Keratinocyte (primary cell): ENCODE data around the gene FAM174B. TPM values are rescaled to one million over a fixed set of nuclear protein-coding genes. Genes with fewer than 3 reads are reported as not detected.

Source experiments
- DNase-seq: peaks from one replicate; pipeline ENCODE4 v3.0.0-alpha.2; 2011; ENCODE audit warnings: low read depth, missing footprints, low spot score
- FAIRE-seq: peaks from 2 replicates; lab custom pipeline; 2011; peaks lifted over from hg19 to GRCh38; lab: Jason Lieb, UNC
- H2AFZ ChIP-seq: 2 replicates; pipeline ENCODE4 v1.6.0; 2012; ENCODE audit warnings: low read length, control low read depth, inconsistent platforms; ENCODE audit not compliant: control insufficient read depth
- H3K27ac ChIP-seq: 2 replicates; pipeline ENCODE4 v1.5.1; 2011; ENCODE audit warnings: low read length; ENCODE audit not compliant: control insufficient read depth, insufficient read depth
- H3K27me3 ChIP-seq: 3 replicates; pipeline ENCODE4 v1.6.0; 2011; ENCODE audit warnings: low read length; ENCODE audit not compliant: control insufficient read depth, insufficient read depth; ENCODE audit errors: extremely low read depth
- H3K36me3 ChIP-seq, 2 experiments: 2 replicates in 1 of 2; 3 replicates in 1 of 2; pipeline ENCODE4 v1.5.1; 2011; ENCODE audit warnings: low read length in 2 of 2, mild to moderate bottlenecking in 1 of 2; ENCODE audit not compliant: control insufficient read depth in 2 of 2, insufficient read depth in 2 of 2; ENCODE audit errors: extremely low read depth in 1 of 2
- H3K4me1 ChIP-seq: 3 replicates; pipeline ENCODE4 v1.5.1; 2011; ENCODE audit warnings: low read length; ENCODE audit not compliant: control insufficient read depth, insufficient read depth; ENCODE audit errors: extremely low read depth
- H3K4me2 ChIP-seq: 3 replicates; pipeline ENCODE4 v1.6.0; 2011; ENCODE audit warnings: low read depth, low read length; ENCODE audit not compliant: control insufficient read depth, insufficient read depth; ENCODE audit errors: extremely low read depth
- H3K4me3 ChIP-seq, 3 experiments: fragments of 200-600 bp in 1 of 3; sonication (generic) in 1 of 3; 2 replicates in 2 of 3; 3 replicates in 1 of 3; pipeline ENCODE4 v1.5.1; 2011 to 2016; ENCODE audit warnings: low read length in 3 of 3, mild to moderate bottlenecking in 3 of 3, control low read depth in 2 of 3, inconsistent platforms in 1 of 3, low read depth in 1 of 3, mixed read lengths in 1 of 3, mixed run types in 1 of 3, moderate library complexity in 1 of 3; ENCODE audit not compliant: control insufficient read depth in 2 of 3, insufficient read depth in 2 of 3; ENCODE audit errors: extremely low read depth in 1 of 3
- H3K79me2 ChIP-seq: 2 replicates; pipeline ENCODE4 v1.6.0; 2012; ENCODE audit warnings: low read length; ENCODE audit not compliant: control insufficient read depth, insufficient read depth
- H3K9ac ChIP-seq: 3 replicates; pipeline ENCODE4 v1.6.0; 2011; ENCODE audit warnings: low read length; ENCODE audit not compliant: control insufficient read depth, insufficient read depth; ENCODE audit errors: extremely low read depth
- H3K9me1 ChIP-seq: 3 replicates; pipeline ENCODE4 v1.6.0; 2011; ENCODE audit warnings: low read length; ENCODE audit not compliant: control insufficient read depth, insufficient read depth; ENCODE audit errors: extremely low read depth
- H3K9me3 ChIP-seq: 2 replicates; pipeline ENCODE4 v1.5.1; 2012; ENCODE audit warnings: low read depth, low read length; ENCODE audit not compliant: control insufficient read depth
- H4K20me1 ChIP-seq: 3 replicates; pipeline ENCODE4 v1.6.0; 2011; ENCODE audit warnings: low read length; ENCODE audit not compliant: control insufficient read depth, insufficient read depth; ENCODE audit errors: extremely low read depth
- CTCF ChIP-seq, 3 experiments: IDR thresholded peaks in 1 of 3; conservative IDR thresholded peaks in 1 of 3; optimal IDR thresholded peaks in 1 of 3; 2 replicates in 2 of 3; 3 replicates in 1 of 3; pipeline versions ENCODE3 to v1.5.1; 2011; ENCODE audit warnings: low read length in 3 of 3, mild to moderate bottlenecking in 3 of 3, moderate library complexity in 2 of 3, control low read depth in 1 of 3, inconsistent platforms in 1 of 3; ENCODE audit not compliant: insufficient read depth in 2 of 3; ENCODE audit errors: extremely low read depth in 1 of 3
- EZH2 ChIP-seq: IDR thresholded peaks from one replicate; pipeline ENCODE4 v1.6.1; 2012; ENCODE audit warnings: inconsistent platforms, mild to moderate bottlenecking, low read length, moderate library complexity
- dilution Hi-C: fragments of 300-500 bp; cut with MboI; formaldehyde crosslinking; loops from one replicate; pipeline ENCODE4 v1.7.0; 2020; ENCODE audit warnings: low sequenced_read_pairs; ENCODE audit not compliant: extremely low pct_ligation_motif_present
- polyA plus RNA-seq, 5 experiments: library from polyadenylated mRNA; depleted of rRNA in 3 of 5; stranded (reverse) in 3 of 5; stranded (forward) in 1 of 5; unstranded in 1 of 5; fragments of >200 nt; gene quantifications; 1 replicate in 1 of 5; 2 replicates in 3 of 5; 3 replicates in 1 of 5; pipeline versions ENCODE4 v1.2.1 to v1.2.3, GENCODE V29; 2011 to 2012; ENCODE audit warnings: missing spikeins in 2 of 5, low read depth in 1 of 5, low replicate concordance in 1 of 5

FAM174B gene
- polyA plus RNA-seq, 1 donor (not counting 4 experiments of a cell fraction or from before 2014, with no cell fraction given) = 0.73 TPM

DNA sequence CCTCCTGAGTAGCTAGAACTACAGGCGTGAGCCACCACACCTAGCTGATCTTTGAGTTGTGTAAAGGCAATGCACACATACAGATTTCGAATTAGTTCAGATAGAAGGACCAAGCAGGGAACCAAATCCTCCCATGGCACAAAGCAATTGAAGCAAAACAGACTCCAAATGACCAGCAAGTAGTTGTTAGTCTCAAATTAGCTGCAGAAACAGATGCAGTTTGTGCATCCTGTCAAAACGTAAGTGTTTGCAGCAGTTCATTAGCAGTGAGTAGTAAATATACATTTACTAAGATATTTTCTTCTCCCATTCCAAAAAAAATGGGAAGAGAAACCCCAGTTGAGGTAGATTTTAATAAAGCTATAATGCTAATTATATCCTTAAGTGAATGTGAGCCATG, 15.8 kb upstream of the FAM174B start:
- H3K4me3 ChIP-seq = no peak overlapping the region
- H3K27ac ChIP-seq = no peak overlapping the region
- no peaks in the 10 kb centered on the region for H3K36me3 ChIP-seq
- peaks cover 2% of the 10 kb centered on the region for H3K27me3 ChIP-seq
- DNase-seq (no peak), FAIRE-seq (no peak)
- no peak overlapping the region for H3K4me2 ChIP-seq
- dilution Hi-C loops = no loop called here
- TF ChIP-seq EZH2 (no peak), CTCF (optimal IDR thresholded peaks at IDR 0.05 in 1 of 3, IDR thresholded peaks at IDR 0.05 in 1 of 3, conservative IDR thresholded peaks at IDR 0.05 in 1 of 3; ENCODE audit: extremely low read depth in 1 of 3, insufficient read depth in 2 of 3, low read length in 3 of 3) (no peak)
- H3K9me1 ChIP-seq = no peaks in the 10 kb centered on the region
- H3K9me3 ChIP-seq = no peaks in the 10 kb centered on the region
- H3K79me2 ChIP-seq = no peaks in the 10 kb centered on the region
- H2AFZ ChIP-seq = no peak overlapping the region
- no peaks in the 10 kb centered on the region for H4K20me1 ChIP-seq
- no peak overlapping the region for H3K9ac ChIP-seq
- H3K4me1 ChIP-seq = no peaks in the 10 kb centered on the region

DNA sequence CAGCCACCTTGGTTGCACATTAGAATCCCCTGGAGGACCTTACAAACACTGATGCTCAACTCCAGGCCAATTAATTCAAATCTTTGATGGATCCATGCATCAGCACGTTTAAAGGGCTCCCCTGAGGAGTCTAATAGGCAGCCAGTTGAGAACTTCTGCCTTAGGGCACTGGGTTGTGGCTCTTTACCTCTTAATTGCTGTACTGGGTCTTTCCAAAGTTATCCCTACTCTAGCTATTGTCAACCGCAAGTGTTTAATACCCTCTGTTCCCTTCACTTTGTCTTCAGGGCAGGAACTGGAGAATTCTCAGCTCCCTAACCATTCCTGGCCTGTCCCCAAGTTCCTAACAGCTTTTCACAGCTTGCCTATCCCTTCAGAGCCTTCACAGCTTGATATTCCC, 15.0 kb upstream of the FAM174B start:
- Histone ChIP-seq H3K27me3 (peaks cover 2% of the 10 kb centered on the region), H2AFZ (no peak overlapping the region), H3K4me2 (no peak overlapping the region), H3K27ac (no peak overlapping the region), H3K9me1 (no peaks in the 10 kb centered on the region), H3K9ac (no peak overlapping the region), H3K4me1 (no peaks in the 10 kb centered on the region), H3K36me3 (no peaks in the 10 kb centered on the region), H3K4me3 (no peak overlapping the region), H3K79me2 (no peaks in the 10 kb centered on the region), H4K20me1 (no peaks in the 10 kb centered on the region), H3K9me3 (no peaks in the 10 kb centered on the region)
- dilution Hi-C loops = no loop called here
- FAIRE-seq = no peak
- DNase-seq = no peak
- TF ChIP-seq CTCF (optimal IDR thresholded peaks at IDR 0.05 in 1 of 3, IDR thresholded peaks at IDR 0.05 in 1 of 3, conservative IDR thresholded peaks at IDR 0.05 in 1 of 3; ENCODE audit: extremely low read depth in 1 of 3, insufficient read depth in 2 of 3, low read length in 3 of 3) = no peak
- no peak for TF ChIP-seq EZH2
